Calu3 (cell line): ENCODE results near the gene CLN5. TPM values are rescaled to one million over a fixed set of nuclear protein-coding genes. Genes with fewer than 3 reads are reported as not detected.

Experiments
- BruUV-seq: library from RNA; stranded (reverse); fragments of 400-500 nt; replicated peaks from 2 replicates; lab custom pipeline; 2021; lab: Mats Ljungman, UMichigan
- CTCF ChIA-PET: fragments of 300-600 bp; sonication (Branson Sonifier 250); formaldehyde crosslinking; loops from one replicate; lab custom pipeline; 2022; ENCODE audit warnings: antibody characterized with exemption; lab: Charles Lee
- DNase-seq: peaks from one replicate; pipeline ENCODE4 v3.0.0; 2022
- H3K27ac Mint-ChIP-seq: one replicate; pipeline ENCODE4 v1.8.0; 2022; ENCODE audit warnings: mixed read lengths; ENCODE audit not compliant: unreplicated experiment
- H3K27me3 Mint-ChIP-seq: one replicate; pipeline ENCODE4 v1.8.0; 2022; ENCODE audit warnings: mixed read lengths; ENCODE audit not compliant: unreplicated experiment
- H3K36me3 Mint-ChIP-seq: one replicate; pipeline ENCODE4 v1.8.0; 2022; ENCODE audit warnings: mild to moderate bottlenecking, moderate library complexity, mixed read lengths; ENCODE audit not compliant: insufficient read depth, unreplicated experiment
- H3K4me1 Mint-ChIP-seq: one replicate; pipeline ENCODE4 v1.8.0; 2022; ENCODE audit warnings: mild to moderate bottlenecking, low read depth, mixed read lengths; ENCODE audit not compliant: unreplicated experiment
- H3K4me3 Mint-ChIP-seq: one replicate; pipeline ENCODE4 v1.8.0; 2022; ENCODE audit warnings: mild to moderate bottlenecking, low read depth, moderate library complexity, mixed read lengths; ENCODE audit not compliant: unreplicated experiment
- H3K9me3 Mint-ChIP-seq: one replicate; pipeline ENCODE4 v1.8.0; 2022; ENCODE audit warnings: low read depth, mixed read lengths; ENCODE audit not compliant: unreplicated experiment
- CTCF ChIP-seq: fragments of 200-600 bp; IDR thresholded peaks from one replicate; pipeline ENCODE4 v1.8.0; 2022; ENCODE audit warnings: antibody characterized with exemption; ENCODE audit not compliant: unreplicated experiment
- intact Hi-C: fragments of 100-400 bp; cut with micrococcal nuclease; formaldehyde crosslinking; loops from one replicate; pipeline ENCODE4 v1.10.0; 2022; ENCODE audit not compliant: unreplicated experiment
- total RNA-seq: library from RNA; stranded (reverse); gene quantifications from 2 replicates; pipeline ENCODE4 v1.2.3, GENCODE V29; 2022

CLN5 gene
- total RNA-seq, 1 experiment from 2014 or later, result 7.3 TPM

- H3K4me3 Mint-ChIP-seq, result no peak overlapping the region
- no peak for TF ChIP-seq CTCF
- H3K9me3 Mint-ChIP-seq, result no peaks in the 10 kb centered on the region
- no peak for DNase-seq
- H3K27ac Mint-ChIP-seq, result no peak overlapping the region
- CTCF ChIA-PET, result no interaction called here
- BruUV-seq, result no TSS peak
- H3K27me3 Mint-ChIP-seq, result no peaks in the 10 kb centered on the region
- no peaks in the 10 kb centered on the region for H3K36me3 Mint-ChIP-seq
- peaks cover 11% of the 10 kb centered on the region for H3K4me1 Mint-ChIP-seq
- intact Hi-C loops, result no loop called here
These were observed 24.9 kb upstream of the CLN5 start for GRCh38 chr13:76967031-76967430.

GRCh38 chr13:76968041-76968440 lies 23.8 kb upstream of the CLN5 start:
- intact Hi-C loops, result no loop called here
- no peak overlapping the region for H3K4me3 Mint-ChIP-seq
- BruUV-seq, result no TSS peak
- CTCF ChIA-PET, result no interaction called here
- no peak overlapping the region for H3K27ac Mint-ChIP-seq
- no peak for TF ChIP-seq CTCF
- H3K4me1 Mint-ChIP-seq, result peaks cover 11% of the 10 kb centered on the region
- H3K36me3 Mint-ChIP-seq, result no peaks in the 10 kb centered on the region
- H3K9me3 Mint-ChIP-seq, result no peaks in the 10 kb centered on the region
- H3K27me3 Mint-ChIP-seq, result no peaks in the 10 kb centered on the region
- no peak for DNase-seq

- TF ChIP-seq CTCF, result no peak
- H3K27me3 Mint-ChIP-seq, result no peaks in the 10 kb centered on the region
- DNase-seq, result no peak
- no peak overlapping the region for H3K4me3 Mint-ChIP-seq
- H3K36me3 Mint-ChIP-seq, result no peaks in the 10 kb centered on the region
- CTCF ChIA-PET, result no interaction called here
- H3K27ac Mint-ChIP-seq, result no peak overlapping the region
- BruUV-seq, result no TSS peak
- H3K9me3 Mint-ChIP-seq, result no peaks in the 10 kb centered on the region
- intact Hi-C loops, result no loop called here
- peaks cover 11% of the 10 kb centered on the region for H3K4me1 Mint-ChIP-seq
These were observed 22.2 kb upstream of the CLN5 start for GRCh38 chr13:76969488-76970365.

- Mint-ChIP-seq H3K4me3 (no peak overlapping the region), H3K27me3 (no peaks in the 10 kb centered on the region), H3K27ac (no peak overlapping the region), H3K9me3 (no peaks in the 10 kb centered on the region), H3K36me3 (no peaks in the 10 kb centered on the region), H3K4me1 (peaks cover 11% of the 10 kb centered on the region)
- BruUV-seq, result no TSS peak
- intact Hi-C loops, result no loop called here
- no peak for DNase-seq
- CTCF ChIA-PET, result no interaction called here
- TF ChIP-seq CTCF, result no peak
These were observed 20.7 kb upstream of the CLN5 start for GRCh38 chr13:76971215-76971614.
